GM12864 (cell line): ENCODE results near the gene EDEM2.
"Not testable (repeated sequence)": the region's sequence is repeated elsewhere in the genome, so short reads cannot be mapped to it uniquely, and the experiment has no call there.

Source experiments
- DNase-seq: peaks from one replicate; pipeline ENCODE4 v3.0.0-alpha.2; 2011; ENCODE audit warnings: low read depth
- H3K4me3 ChIP-seq: 2 replicates; pipeline ENCODE4 v1.5.1; 2011; ENCODE audit warnings: mild to moderate bottlenecking, low read depth, low read length, control low read depth
- TF ChIP-seq, protein P1 (sequence below): IDR thresholded peaks from 2 replicates; pipeline ENCODE4 v1.5.1; 2011; ENCODE audit warnings: low read depth, mild to moderate bottlenecking, moderate library complexity, low read length, control low read depth, inconsistent platforms; ENCODE audit errors: missing control alignments

The EDEM2 gene

DNA sequence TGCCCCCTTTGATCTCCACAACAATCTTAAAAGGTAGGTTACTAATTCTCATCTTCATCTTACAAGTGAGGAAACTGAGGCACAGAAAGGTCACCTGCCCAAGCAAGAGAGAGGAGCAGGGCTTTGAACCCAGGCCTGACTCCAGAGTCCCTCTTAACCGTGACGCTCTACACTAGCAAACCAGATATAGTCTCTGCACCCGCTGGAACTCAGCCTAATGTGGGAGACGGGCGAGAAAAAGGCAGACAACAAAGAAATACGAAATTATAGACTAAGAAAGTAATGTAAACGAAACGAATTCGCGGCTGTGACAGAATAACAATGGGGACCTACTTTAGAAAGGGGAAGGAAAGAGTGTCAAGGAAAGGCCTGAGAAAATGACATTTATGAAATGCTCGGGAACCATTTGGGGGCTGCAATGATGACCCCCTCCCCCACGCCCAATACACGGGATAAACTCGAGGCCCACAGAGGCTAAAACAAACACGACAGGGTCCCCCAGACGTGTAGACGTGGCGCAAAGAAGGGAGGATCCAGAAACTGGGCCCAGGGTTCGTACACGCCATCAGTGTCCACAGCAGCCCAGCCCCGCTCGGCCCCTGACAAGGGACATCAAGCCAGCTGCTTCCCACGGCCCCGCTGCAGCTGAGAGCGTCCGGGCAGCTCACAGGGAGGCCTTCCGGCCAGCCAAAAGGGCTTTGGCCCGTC, 55.2 kb downstream of the EDEM2 start:
- no peak for DNase-seq

DNA sequence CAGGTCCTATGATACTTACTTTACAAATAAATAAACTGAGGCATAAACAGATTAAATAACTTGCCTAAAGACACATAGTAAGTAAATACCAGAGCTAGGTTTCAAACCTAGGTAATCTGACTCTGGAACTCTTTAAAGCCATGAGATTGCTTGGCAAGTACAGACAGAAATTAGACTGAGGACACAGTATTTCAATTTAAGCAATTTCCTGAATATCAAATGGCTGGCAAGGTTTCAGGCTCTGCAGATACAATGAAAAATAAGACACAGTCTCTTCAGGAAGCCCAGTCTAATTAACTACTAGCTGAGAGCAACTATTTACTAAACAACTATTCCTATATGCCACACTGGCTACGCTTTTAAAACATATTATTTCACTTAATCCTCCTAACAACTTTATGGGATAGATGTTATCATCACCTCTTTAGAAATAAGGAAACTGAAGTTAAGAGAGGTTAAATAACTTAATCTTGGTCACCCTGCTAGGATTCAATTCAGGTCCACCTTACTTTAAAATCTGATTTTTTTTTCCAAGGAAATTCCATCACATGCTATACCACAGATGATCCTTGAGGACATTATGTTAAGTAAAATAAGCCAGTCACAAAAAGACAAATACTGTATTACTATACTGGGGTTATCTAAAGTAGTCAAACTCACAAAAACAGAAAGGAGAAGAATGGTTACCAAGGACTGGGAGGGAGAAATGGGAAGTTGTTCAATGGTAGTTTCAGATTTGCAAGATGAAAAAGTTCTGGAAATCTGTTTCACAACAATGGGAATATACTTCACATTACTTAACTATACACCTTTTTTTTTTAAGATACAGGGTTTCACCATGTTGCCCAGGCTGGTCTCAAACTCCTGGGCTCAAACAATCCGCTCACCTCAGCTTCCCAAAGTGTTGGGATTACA, 58.6 kb downstream of the EDEM2 start:
- no peak overlapping the region for H3K4me3 ChIP-seq
- DNase-seq: no peak

More for the DNA sequence above, 55.2 kb downstream of the EDEM2 start:
- peak overlapping the region; percentile 75 for H3K4me3 ChIP-seq
- TF ChIP-seq, protein P1, sequence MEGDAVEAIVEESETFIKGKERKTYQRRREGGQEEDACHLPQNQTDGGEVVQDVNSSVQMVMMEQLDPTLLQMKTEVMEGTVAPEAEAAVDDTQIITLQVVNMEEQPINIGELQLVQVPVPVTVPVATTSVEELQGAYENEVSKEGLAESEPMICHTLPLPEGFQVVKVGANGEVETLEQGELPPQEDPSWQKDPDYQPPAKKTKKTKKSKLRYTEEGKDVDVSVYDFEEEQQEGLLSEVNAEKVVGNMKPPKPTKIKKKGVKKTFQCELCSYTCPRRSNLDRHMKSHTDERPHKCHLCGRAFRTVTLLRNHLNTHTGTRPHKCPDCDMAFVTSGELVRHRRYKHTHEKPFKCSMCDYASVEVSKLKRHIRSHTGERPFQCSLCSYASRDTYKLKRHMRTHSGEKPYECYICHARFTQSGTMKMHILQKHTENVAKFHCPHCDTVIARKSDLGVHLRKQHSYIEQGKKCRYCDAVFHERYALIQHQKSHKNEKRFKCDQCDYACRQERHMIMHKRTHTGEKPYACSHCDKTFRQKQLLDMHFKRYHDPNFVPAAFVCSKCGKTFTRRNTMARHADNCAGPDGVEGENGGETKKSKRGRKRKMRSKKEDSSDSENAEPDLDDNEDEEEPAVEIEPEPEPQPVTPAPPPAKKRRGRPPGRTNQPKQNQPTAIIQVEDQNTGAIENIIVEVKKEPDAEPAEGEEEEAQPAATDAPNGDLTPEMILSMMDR: no peak

DNA sequence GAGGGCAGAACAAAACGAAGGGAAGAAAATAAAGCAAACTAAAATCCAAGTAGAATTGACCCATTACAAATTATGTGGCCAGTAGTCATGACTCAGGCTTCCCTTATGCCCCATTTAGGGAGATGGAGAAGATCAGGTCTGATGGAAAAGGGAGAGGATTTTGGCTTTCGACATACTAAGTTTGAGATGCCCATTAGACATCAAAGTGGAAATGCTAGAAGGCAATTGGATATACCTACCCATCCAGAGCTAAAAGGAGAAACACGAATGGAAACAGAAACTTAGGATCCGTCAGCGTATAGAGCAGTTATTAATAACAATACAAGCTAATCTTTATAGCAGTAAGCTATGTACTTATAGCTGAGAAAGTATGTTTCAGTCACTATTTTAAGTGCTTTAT, 59.3 kb downstream of the EDEM2 start:
- no peak overlapping the region for H3K4me3 ChIP-seq
- TF ChIP-seq, protein P1: no peak
- DNase-seq: no peak

More for the DNA sequence above, 58.6 kb downstream of the EDEM2 start:
- TF ChIP-seq, protein P1: no peak

DNA sequence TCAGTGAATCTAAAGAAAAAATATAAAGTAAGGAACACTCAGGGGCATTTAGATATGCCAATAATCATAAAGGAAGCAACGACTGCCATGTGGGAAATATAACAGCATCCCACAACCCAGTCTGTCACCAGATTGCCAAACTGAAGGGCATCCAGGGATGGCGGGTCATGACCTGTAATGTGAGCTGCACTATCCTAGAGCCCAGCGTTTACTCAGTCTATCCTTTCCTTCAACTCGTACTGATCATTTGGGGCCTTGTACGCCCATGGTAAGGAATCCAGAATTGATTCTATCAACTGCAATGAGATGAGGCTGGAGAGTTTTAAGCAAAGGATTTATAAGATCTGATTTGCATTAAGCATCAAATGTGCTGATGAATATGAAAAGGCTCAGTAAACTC, 59.8 kb downstream of the EDEM2 start:
- H3K4me3 ChIP-seq: no peak overlapping the region
- DNase-seq: no peak
- TF ChIP-seq, protein P1: no peak

DNA sequence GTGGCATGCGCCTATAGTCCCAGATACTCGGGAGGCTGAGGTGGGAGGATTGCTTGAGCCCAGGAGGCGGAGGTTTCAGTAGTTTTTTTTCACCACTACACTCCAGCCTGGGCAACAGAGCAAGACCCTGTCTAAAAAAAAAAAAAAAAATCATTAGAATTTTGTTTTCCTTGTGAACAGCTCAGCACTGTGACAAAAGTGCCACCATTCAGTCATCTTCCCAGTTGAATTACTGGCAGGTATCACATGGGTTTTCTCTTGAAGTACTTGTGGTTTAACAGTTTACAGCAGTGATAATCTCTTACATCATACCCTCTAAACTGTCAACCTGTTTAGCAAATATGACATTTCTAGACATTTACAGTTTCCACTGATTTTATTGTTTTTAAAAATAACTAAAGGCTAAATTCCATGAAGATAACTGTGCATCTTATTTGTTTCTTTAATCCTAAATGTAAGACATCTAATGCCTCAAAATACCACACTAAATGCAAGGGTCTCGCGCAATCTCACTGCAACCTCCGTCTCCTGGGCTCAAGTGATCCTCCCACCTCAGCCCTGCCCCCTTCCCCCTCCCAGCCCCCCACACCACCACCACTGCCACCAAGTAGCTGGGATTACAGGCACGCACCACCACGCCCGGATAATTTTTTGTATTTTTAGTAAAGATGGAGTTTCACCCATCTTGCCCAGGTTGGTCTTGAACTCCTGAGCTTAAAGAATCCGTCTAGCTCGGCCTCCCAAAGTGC, 61.5 kb downstream of the EDEM2 start:
- no peak overlapping the region for H3K4me3 ChIP-seq
- TF ChIP-seq, protein P1: no peak
- no peak for DNase-seq

DNA sequence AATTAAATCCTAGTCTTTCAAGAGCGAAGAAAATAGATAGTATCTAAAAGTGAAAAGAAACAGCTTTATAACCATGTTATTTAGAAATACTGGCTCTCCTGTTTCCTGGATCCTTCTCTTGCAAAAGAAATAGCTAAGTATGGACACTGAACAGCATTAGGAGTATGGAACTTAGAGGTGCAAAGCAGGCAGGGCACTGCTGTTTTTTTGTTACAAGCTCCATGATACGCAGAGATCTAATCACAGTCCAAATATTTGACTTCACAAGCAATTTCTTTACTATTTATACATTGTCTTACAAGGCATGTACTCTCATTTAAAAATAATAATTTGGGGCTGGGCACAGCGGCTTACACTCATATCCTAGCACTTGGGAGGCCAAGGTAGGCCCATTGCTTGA, 62.1 kb downstream of the EDEM2 start:
- TF ChIP-seq, protein P1: no peak
- no peak for DNase-seq
- H3K4me3 ChIP-seq: no peak overlapping the region

DNA sequence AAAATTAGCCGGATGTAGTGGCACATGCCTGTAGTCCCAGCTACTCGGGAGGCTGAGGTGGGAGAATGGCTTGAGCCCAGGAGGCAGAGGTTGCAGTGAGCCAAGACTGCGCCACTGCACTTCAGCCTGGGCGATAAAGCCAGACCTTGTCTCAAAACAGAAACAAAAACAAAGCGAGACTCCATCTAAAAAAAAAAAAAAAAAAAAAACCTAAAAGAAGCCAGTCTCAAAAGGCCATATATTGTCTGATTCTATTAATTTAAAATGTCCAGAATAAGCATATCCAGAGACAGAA, 66.8 kb downstream of the EDEM2 start:
- not testable (repeated sequence) for DNase-seq, H3K4me3 ChIP-seq
